CMK (cell line): ENCODE measurements around the gene ZNF142.

Experiments used
- DNase-seq: peaks from one replicate; pipeline ENCODE4 v3.0.0-alpha.2; 2010; ENCODE audit warnings: low read depth

Gene ZNF142

GRCh38 chr2:218659258-218659987 lies at the start of gene ZNF142, which contains the start of gene BCS1L:
Gene ZNF142, minus strand, starts transcription at chr2:218659623. Its CDS starts 3,194 bp downstream, at chr2:218656429.
Gene BCS1L, plus strand, starts transcription at chr2:218659683. Its CDS starts 1,305 bp downstream, at chr2:218660988.
- peak; percentile 88 for DNase-seq

GRCh38 chr2:218708086-218708485 lies 48.7 kb upstream of the ZNF142 start:
- DNase-seq: no peak

- no peak for DNase-seq
Observed at GRCh38 chr2:218703341-218703740, 43.9 kb upstream of the ZNF142 start.

GRCh38 chr2:218701806-218702205 lies 42.4 kb upstream of the ZNF142 start:
- DNase-seq: no peak

- DNase-seq: no peak
Observed at GRCh38 chr2:218698885-218699284, 39.5 kb upstream of the ZNF142 start.

GRCh38 chr2:218694405-218695145 lies 35.2 kb upstream of the ZNF142 start:
- DNase-seq: no peak

GRCh38 chr2:218691234-218691633 lies 31.8 kb upstream of the ZNF142 start:
- DNase-seq: no peak

GRCh38 chr2:218687400-218688060 lies 28.1 kb upstream of the ZNF142 start:
- DNase-seq: peak; percentile 26

GRCh38 chr2:218680061-218680460 lies 20.6 kb upstream of the ZNF142 start:
- DNase-seq: no peak

- DNase-seq: no peak
Observed at GRCh38 chr2:218679119-218679518, 19.7 kb upstream of the ZNF142 start.

GRCh38 chr2:218671654-218672566 lies 12.5 kb upstream of the ZNF142 start, which contains the start of the genes RNF25 and STK36:
Gene RNF25, minus strand, starts transcription at chr2:218672002. Its CDS starts 32 bp downstream, at chr2:218671970.
Gene STK36, plus strand, starts transcription at chr2:218672086. Its CDS starts 744 bp downstream, at chr2:218672830.
- DNase-seq: peak; percentile 38

GRCh38 chr2:218671097-218671653 lies 11.8 kb upstream of the ZNF142 start:
- no peak for DNase-seq

GRCh38 chr2:218664653-218665052 lies 5.2 kb upstream of the ZNF142 start:
- no peak for DNase-seq

GRCh38 chr2:218663901-218664300 lies 4.5 kb upstream of the ZNF142 start:
- no peak for DNase-seq

GRCh38 chr2:218662827-218663226 lies 3.4 kb upstream of the ZNF142 start:
- no peak for DNase-seq

- no peak for DNase-seq
Observed at GRCh38 chr2:218662377-218662776, 3.0 kb upstream of the ZNF142 start.

GRCh38 chr2:218659988-218660358 lies 550 bp upstream of the ZNF142 start:
- no peak for DNase-seq

- DNase-seq: peak; percentile 25
Observed at GRCh38 chr2:218658671-218659257, 659 bp downstream of the ZNF142 start.

- no peak for DNase-seq
Observed at GRCh38 chr2:218655751-218656150, 3.7 kb downstream of the ZNF142 start.

GRCh38 chr2:218648787-218649100 lies 10.7 kb downstream of the ZNF142 start:
- no peak for DNase-seq
